Erythroblast (primary cell): ENCODE data around the gene KIF25.

Experiments
- GATA1 ChIP-seq: IDR thresholded peaks from 2 replicates; pipeline ENCODE4 v1.6.1; 2011; ENCODE audit warnings: low read depth, mild to moderate bottlenecking, control low read depth, low read length, moderate library complexity
- POLR2A ChIP-seq: IDR thresholded peaks from 2 replicates; pipeline ENCODE4 v1.6.1; 2011; ENCODE audit warnings: mild to moderate bottlenecking, low read length

DNA sequence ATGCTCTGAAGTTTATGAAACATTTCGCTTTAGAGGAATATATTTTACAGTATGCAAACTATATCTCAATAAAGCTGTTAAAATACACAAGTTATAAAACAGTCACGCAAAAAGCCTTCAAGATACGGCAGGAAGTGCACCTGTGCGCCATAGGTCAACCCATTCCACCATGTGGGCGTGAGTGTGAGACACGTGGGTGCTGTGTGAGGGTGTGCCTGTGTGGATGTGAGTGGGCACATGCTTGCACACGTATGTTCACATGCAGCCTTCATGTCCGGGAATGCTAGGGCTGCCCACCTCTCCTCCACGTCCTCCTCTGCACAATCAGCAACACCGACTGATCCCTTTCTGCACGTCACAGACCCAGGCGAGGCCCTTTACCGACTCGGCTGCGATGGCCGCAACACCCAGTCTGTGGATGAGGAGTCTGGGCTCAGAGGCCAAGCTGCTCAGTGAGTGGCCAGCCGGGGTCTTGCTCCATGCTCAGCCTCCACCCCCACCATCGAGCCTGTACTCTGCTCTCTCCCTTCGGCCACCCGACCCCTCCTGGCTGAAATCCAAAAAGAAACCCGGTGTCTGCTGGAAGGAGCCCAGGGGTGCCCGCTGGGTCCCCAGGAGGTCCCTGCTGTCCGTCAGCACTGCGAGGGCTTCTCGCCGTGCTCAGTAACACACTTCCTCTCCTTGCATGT, 84.5 kb downstream of the KIF25 start:
- TF ChIP-seq POLR2A (no peak), GATA1 (no peak)
